WTC11 (cell line): ENCODE data around the gene CCDC17. TPM values are rescaled to one million over a fixed set of nuclear protein-coding genes. Genes with fewer than 3 reads are reported as not detected.
A peak's percentile ranks its signal among the peaks of the same experiment; 100 is the strongest.

ENCODE experiments used
- ATAC-seq: fragments of 200-7000 bp; cut with Tn5 transposase; 2 replicates; pipeline ENCODE4 v1.10.0; 2021; ENCODE audit warnings: mild to moderate bottlenecking, moderate library complexity
- CTCF ChIA-PET: fragments of 300-600 bp; sonication (Branson Sonifier 250); formaldehyde crosslinking; loops from one replicate; lab custom pipeline; 2021; ENCODE audit warnings: antibody characterized with exemption; lab: Charles Lee
- POLR2A ChIA-PET: fragments of 350-600 bp; sonication (Branson Sonifier 250); formaldehyde crosslinking; loops from one replicate; lab custom pipeline; 2021; ENCODE audit warnings: antibody characterized with exemption; lab: Charles Lee
- DNase-seq: peaks from one replicate; pipeline ENCODE4 v3.0.0; 2021; ENCODE audit warnings: low spot score
- H3K27ac Mint-ChIP-seq: 2 replicates; pipeline ENCODE4 v1.8.0; 2021; ENCODE audit warnings: mixed read lengths
- H3K27me3 Mint-ChIP-seq: 2 replicates; pipeline ENCODE4 v1.8.0; 2021; ENCODE audit warnings: low read depth, mild to moderate bottlenecking, moderate library complexity, mixed read lengths
- H3K36me3 Mint-ChIP-seq: 2 replicates; pipeline ENCODE4 v1.8.0; 2021; ENCODE audit warnings: mixed read lengths
- H3K4me1 Mint-ChIP-seq: 2 replicates; pipeline ENCODE4 v1.8.0; 2022; ENCODE audit warnings: mixed read lengths
- H3K4me3 Mint-ChIP-seq: 2 replicates; pipeline ENCODE4 v1.8.0; 2021; ENCODE audit warnings: mild to moderate bottlenecking, moderate library complexity, mixed read lengths
- H3K9me3 Mint-ChIP-seq: 2 replicates; pipeline ENCODE4 v1.8.0; 2021; ENCODE audit warnings: mixed read lengths
- ARID4B ChIP-seq: sonication (generic); formaldehyde crosslinking; IDR thresholded peaks from 2 replicates; pipeline ENCODE4 v1.8.0; 2023; ENCODE audit warnings: missing genetic modification reagents, mild to moderate bottlenecking, borderline replicate concordance
- GABPB1 ChIP-seq: sonication (generic); formaldehyde crosslinking; IDR thresholded peaks from 2 replicates; pipeline ENCODE4 v1.8.1; 2023; ENCODE audit warnings: mild to moderate bottlenecking, missing genetic modification reagents
- GRHL2 ChIP-seq: fragments of 250-450 bp; sonication (Bioruptor Pico); IDR thresholded peaks from 2 replicates; pipeline ENCODE4 v1.8.0; 2022; ENCODE audit warnings: mild to moderate bottlenecking, moderate library complexity; ENCODE audit not compliant: insufficient replicate concordance, severe bottlenecking
- GTF2I ChIP-seq: fragments of 250-450 bp; sonication (Bioruptor Pico); conservative IDR thresholded peaks from 2 replicates; pipeline ENCODE4 v1.4.0; 2021; ENCODE audit warnings: mild to moderate bottlenecking
- IRF1 ChIP-seq: sonication (generic); formaldehyde crosslinking; IDR thresholded peaks from 2 replicates; pipeline ENCODE4 v1.8.0; 2023; ENCODE audit warnings: missing genetic modification reagents
- IRF2 ChIP-seq: sonication (generic); formaldehyde crosslinking; IDR thresholded peaks from 2 replicates; pipeline ENCODE4 v1.8.0; 2022; ENCODE audit warnings: low read depth, missing genetic modification reagents, borderline replicate concordance
- JAZF1 ChIP-seq: fragments of 250-450 bp; sonication (Bioruptor Pico); IDR thresholded peaks from 2 replicates; pipeline ENCODE4 v1.9.0; 2021; ENCODE audit warnings: moderate library complexity, mild to moderate bottlenecking, inconsistent platforms
- NFE2L1 ChIP-seq: sonication (generic); formaldehyde crosslinking; IDR thresholded peaks from 2 replicates; pipeline ENCODE4 v1.8.1; 2023; ENCODE audit warnings: missing genetic modification reagents
- NR3C1 ChIP-seq: sonication (generic); formaldehyde crosslinking; conservative IDR thresholded peaks from 2 replicates; pipeline ENCODE4 v1.8.1; 2023; ENCODE audit warnings: low read depth, mild to moderate bottlenecking, missing genetic modification reagents
- SMAD3 ChIP-seq: sonication (generic); formaldehyde crosslinking; IDR thresholded peaks from 2 replicates; pipeline ENCODE4 v1.8.0; 2022; ENCODE audit warnings: missing genetic modification reagents, mild to moderate bottlenecking, borderline replicate concordance
- ZNF219 ChIP-seq: sonication (generic); formaldehyde crosslinking; IDR thresholded peaks from 2 replicates; pipeline ENCODE4 v1.8.0; 2023; ENCODE audit warnings: missing genetic modification reagents, mild to moderate bottlenecking, borderline replicate concordance
- ZNF317 ChIP-seq: sonication (generic); formaldehyde crosslinking; IDR thresholded peaks from 2 replicates; pipeline ENCODE4 v1.8.1; 2023; ENCODE audit warnings: low read depth, mild to moderate bottlenecking, moderate library complexity, missing genetic modification reagents, borderline replicate concordance
- ZNF416 ChIP-seq: fragments of 250-450 bp; sonication (Bioruptor Pico); IDR thresholded peaks from 2 replicates; pipeline ENCODE4 v1.9.0; 2021; ENCODE audit warnings: mild to moderate bottlenecking, inconsistent platforms
- ZNF423 ChIP-seq: fragments of 250-450 bp; sonication (Bioruptor Pico); IDR thresholded peaks from 2 replicates; pipeline ENCODE4 v2.1.2; 2022; ENCODE audit warnings: mild to moderate bottlenecking, moderate library complexity
- total RNA-seq: library from RNA; stranded (reverse); gene quantifications from 3 replicates; pipeline ENCODE4 v1.2.3, GENCODE V29; 2021
- TF ChIP-seq, protein P1 (sequence below): fragments of 250-450 bp; sonication (Bioruptor Pico); IDR thresholded peaks from 2 replicates; pipeline ENCODE4 v1.9.0; 2021; ENCODE audit warnings: moderate library complexity, mild to moderate bottlenecking, inconsistent platforms, borderline replicate concordance
- TF ChIP-seq, protein P2 (sequence below): sonication (generic); formaldehyde crosslinking; IDR thresholded peaks from 2 replicates; pipeline ENCODE4 v1.8.1; 2022; ENCODE audit warnings: mild to moderate bottlenecking, missing genetic modification reagents, moderate library complexity, borderline replicate concordance
- TF ChIP-seq, protein P3 (sequence below): fragments of 250-450 bp; sonication (Bioruptor Pico); IDR thresholded peaks from 2 replicates; pipeline ENCODE4 v1.8.0; 2021; ENCODE audit warnings: mild to moderate bottlenecking
- TF ChIP-seq, protein P4 (sequence below): sonication (generic); formaldehyde crosslinking; IDR thresholded peaks from 2 replicates; pipeline ENCODE4 v1.8.1; 2022; ENCODE audit warnings: low read depth, mild to moderate bottlenecking, moderate library complexity, missing genetic modification reagents, borderline replicate concordance
- TF ChIP-seq, protein P5 (sequence below): sonication (generic); formaldehyde crosslinking; IDR thresholded peaks from 2 replicates; pipeline ENCODE4 v1.8.1; 2023; ENCODE audit warnings: mild to moderate bottlenecking, missing genetic modification reagents
- TF ChIP-seq, protein P6 (sequence below): sonication (generic); formaldehyde crosslinking; conservative IDR thresholded peaks from 2 replicates; pipeline ENCODE4 v1.8.1; 2022; ENCODE audit warnings: mild to moderate bottlenecking, missing genetic modification reagents

The CCDC17 gene
- total RNA-seq, 1 experiment from 2014 or later: 3.5 TPM

GRCh38 chr1:45617618-45618017 is 6.2 kb downstream of the CCDC17 start:
- H3K36me3 Mint-ChIP-seq: peaks cover 63% of the 10 kb centered on the region
- TF ChIP-seq, protein P1, sequence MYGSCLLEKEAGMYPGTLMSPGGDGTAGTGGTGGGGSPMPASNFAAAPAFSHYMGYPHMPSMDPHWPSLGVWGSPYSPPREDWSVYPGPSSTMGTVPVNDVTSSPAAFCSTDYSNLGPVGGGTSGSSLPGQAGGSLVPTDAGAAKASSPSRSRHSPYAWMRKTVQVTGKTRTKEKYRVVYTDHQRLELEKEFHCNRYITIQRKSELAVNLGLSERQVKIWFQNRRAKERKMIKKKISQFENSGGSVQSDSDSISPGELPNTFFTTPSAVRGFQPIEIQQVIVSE (CRISPR knock-in tag): no peak
- TF ChIP-seq, protein P2, sequence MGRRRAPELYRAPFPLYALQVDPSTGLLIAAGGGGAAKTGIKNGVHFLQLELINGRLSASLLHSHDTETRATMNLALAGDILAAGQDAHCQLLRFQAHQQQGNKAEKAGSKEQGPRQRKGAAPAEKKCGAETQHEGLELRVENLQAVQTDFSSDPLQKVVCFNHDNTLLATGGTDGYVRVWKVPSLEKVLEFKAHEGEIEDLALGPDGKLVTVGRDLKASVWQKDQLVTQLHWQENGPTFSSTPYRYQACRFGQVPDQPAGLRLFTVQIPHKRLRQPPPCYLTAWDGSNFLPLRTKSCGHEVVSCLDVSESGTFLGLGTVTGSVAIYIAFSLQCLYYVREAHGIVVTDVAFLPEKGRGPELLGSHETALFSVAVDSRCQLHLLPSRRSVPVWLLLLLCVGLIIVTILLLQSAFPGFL (CRISPR knock-in tag): no peak
- TF ChIP-seq GABPB1 (no peak), NFE2L1 (CRISPR knock-in tag) (no peak), IRF2 (no peak), ARID4B (CRISPR knock-in tag) (no peak)

DNA sequence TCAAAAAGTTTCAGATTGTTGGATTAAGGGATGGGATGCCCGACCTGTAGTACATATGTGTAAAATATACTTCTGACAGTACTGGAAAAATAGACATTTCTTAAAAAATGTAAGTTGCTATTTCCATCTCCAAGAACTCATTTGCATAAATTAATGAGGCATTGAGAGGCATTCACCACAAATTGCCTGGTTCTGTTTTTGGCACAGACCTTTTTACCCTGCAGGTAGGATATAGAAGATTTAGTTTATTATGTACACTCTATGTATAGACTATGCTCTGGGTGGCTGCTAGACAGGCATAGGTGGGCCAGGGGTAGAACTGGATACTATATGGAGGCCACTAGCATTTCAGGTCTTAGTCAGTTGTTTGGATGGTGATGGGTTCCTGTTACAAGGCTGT is 8.0 kb downstream of the CCDC17 start:
- no peaks in the 10 kb centered on the region for H3K4me1 Mint-ChIP-seq
- H3K27me3 Mint-ChIP-seq: no peaks in the 10 kb centered on the region
- ATAC-seq: no peak
- H3K4me3 Mint-ChIP-seq: no peak overlapping the region
- ChIA-PET POLR2A (no interaction called here), CTCF (no interaction called here)
- peaks cover 72% of the 10 kb centered on the region for H3K36me3 Mint-ChIP-seq
- H3K9me3 Mint-ChIP-seq: no peaks in the 10 kb centered on the region
- peak overlapping the region; percentile 60; the same call in 1 of the 2 replicates for H3K27ac Mint-ChIP-seq
- no peak for DNase-seq
- TF ChIP-seq, protein P3, sequence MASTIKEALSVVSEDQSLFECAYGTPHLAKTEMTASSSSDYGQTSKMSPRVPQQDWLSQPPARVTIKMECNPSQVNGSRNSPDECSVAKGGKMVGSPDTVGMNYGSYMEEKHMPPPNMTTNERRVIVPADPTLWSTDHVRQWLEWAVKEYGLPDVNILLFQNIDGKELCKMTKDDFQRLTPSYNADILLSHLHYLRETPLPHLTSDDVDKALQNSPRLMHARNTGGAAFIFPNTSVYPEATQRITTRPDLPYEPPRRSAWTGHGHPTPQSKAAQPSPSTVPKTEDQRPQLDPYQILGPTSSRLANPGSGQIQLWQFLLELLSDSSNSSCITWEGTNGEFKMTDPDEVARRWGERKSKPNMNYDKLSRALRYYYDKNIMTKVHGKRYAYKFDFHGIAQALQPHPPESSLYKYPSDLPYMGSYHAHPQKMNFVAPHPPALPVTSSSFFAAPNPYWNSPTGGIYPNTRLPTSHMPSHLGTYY: 0 out of 2 replicates have a peak, but pooled peaks have one; percentile 17
- TF ChIP-seq, protein P4, sequence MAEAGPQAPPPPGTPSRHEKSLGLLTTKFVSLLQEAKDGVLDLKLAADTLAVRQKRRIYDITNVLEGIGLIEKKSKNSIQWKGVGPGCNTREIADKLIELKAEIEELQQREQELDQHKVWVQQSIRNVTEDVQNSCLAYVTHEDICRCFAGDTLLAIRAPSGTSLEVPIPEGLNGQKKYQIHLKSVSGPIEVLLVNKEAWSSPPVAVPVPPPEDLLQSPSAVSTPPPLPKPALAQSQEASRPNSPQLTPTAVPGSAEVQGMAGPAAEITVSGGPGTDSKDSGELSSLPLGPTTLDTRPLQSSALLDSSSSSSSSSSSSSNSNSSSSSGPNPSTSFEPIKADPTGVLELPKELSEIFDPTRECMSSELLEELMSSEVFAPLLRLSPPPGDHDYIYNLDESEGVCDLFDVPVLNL (CRISPR knock-in tag): no peak
- TF ChIP-seq ZNF317 (CRISPR knock-in tag): no peak

More at GRCh38 chr1:45617618-45618017, 6.2 kb downstream of the CCDC17 start:
- DNase-seq (no peak), ATAC-seq (no peak)
- H3K27ac Mint-ChIP-seq: no peak overlapping the region
- H3K9me3 Mint-ChIP-seq: no peaks in the 10 kb centered on the region
- H3K27me3 Mint-ChIP-seq: no peaks in the 10 kb centered on the region
- POLR2A ChIA-PET: no interaction called here
- H3K4me1 Mint-ChIP-seq: no peaks in the 10 kb centered on the region
- CTCF ChIA-PET: no interaction called here
- no peak overlapping the region for H3K4me3 Mint-ChIP-seq

GRCh38 chr1:45612941-45613579 is 10.8 kb downstream of the CCDC17 start:
- H3K9me3 Mint-ChIP-seq: no peaks in the 10 kb centered on the region
- H3K4me1 Mint-ChIP-seq: peaks cover 5% of the 10 kb centered on the region; the same call in 1 of the 2 replicates
- no peak for ATAC-seq
- ChIA-PET POLR2A (no interaction called here), CTCF (no interaction called here)
- H3K36me3 Mint-ChIP-seq: peaks cover 88% of the 10 kb centered on the region
- H3K27me3 Mint-ChIP-seq: no peaks in the 10 kb centered on the region
- H3K4me3 Mint-ChIP-seq: no peak overlapping the region
- peak overlapping the region; percentile 94 for H3K27ac Mint-ChIP-seq
- no peak for DNase-seq
- no peak for TF ChIP-seq ZNF423 (CRISPR knock-in tag)
- TF ChIP-seq, protein P5, sequence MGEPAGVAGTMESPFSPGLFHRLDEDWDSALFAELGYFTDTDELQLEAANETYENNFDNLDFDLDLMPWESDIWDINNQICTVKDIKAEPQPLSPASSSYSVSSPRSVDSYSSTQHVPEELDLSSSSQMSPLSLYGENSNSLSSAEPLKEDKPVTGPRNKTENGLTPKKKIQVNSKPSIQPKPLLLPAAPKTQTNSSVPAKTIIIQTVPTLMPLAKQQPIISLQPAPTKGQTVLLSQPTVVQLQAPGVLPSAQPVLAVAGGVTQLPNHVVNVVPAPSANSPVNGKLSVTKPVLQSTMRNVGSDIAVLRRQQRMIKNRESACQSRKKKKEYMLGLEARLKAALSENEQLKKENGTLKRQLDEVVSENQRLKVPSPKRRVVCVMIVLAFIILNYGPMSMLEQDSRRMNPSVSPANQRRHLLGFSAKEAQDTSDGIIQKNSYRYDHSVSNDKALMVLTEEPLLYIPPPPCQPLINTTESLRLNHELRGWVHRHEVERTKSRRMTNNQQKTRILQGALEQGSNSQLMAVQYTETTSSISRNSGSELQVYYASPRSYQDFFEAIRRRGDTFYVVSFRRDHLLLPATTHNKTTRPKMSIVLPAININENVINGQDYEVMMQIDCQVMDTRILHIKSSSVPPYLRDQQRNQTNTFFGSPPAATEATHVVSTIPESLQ (CRISPR knock-in tag): no peak
- TF ChIP-seq NR3C1 (CRISPR knock-in tag): no peak
- TF ChIP-seq JAZF1 (CRISPR knock-in tag): no peak
- TF ChIP-seq IRF1 (CRISPR knock-in tag): no peak
- no peak for TF ChIP-seq SMAD3 (CRISPR knock-in tag)
- no peak for TF ChIP-seq GTF2I
- no peak for TF ChIP-seq ZNF416 (CRISPR knock-in tag)
- no peak for TF ChIP-seq GRHL2 (CRISPR knock-in tag)
- no peak for TF ChIP-seq ZNF219 (CRISPR knock-in tag)
- TF ChIP-seq, protein P6, sequence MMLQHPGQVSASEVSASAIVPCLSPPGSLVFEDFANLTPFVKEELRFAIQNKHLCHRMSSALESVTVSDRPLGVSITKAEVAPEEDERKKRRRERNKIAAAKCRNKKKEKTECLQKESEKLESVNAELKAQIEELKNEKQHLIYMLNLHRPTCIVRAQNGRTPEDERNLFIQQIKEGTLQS (CRISPR knock-in tag): no peak
